ENCODE data around the gene PLA2G3. TPM values are rescaled to one million over a fixed set of nuclear protein-coding genes. Genes with fewer than 3 reads are reported as not detected.
"Not testable (repeated sequence)": the region's sequence is repeated elsewhere in the genome, so short reads cannot be mapped to it uniquely, and the experiment has no call there.

Gene PLA2G3
- total and polyA plus RNA-seq, 3 experiments from 2014 or later: not detected

- no peaks in the 10 kb centered on the region for H3K9me3 ChIP-seq (ENCODE audit: low read length)
- no peak overlapping the region for H3K4me3 ChIP-seq (ENCODE audit: low read length)
- Mint-ChIP-seq H3K27ac (no peak overlapping the region), H3K36me3 (no peaks in the 10 kb centered on the region), H3K4me3 (no peak overlapping the region), H3K9me3 (no peaks in the 10 kb centered on the region), H3K4me1 (no peaks in the 10 kb centered on the region), H3K27me3 (no peaks in the 10 kb centered on the region)
- ChIA-PET CTCF (interaction anchor here (1.4 kb wide), 1 partner anchor 13 kb away, joined by 3 read pairs; the partner anchor contains the start of gene SELENOM), POLR2A (no interaction called here)
- no peak overlapping the region for H3K27ac ChIP-seq (ENCODE audit: low read depth, low read length)
- no peaks in the 10 kb centered on the region for H3K27me3 ChIP-seq (ENCODE audit: insufficient read depth, low read length, poor library complexity, severe bottlenecking)
- H3K4me1 ChIP-seq (ENCODE audit: insufficient read depth, low read length): no peaks in the 10 kb centered on the region
- DNase-seq: no peak
- H3K36me3 ChIP-seq (ENCODE audit: insufficient read depth, low read length): no peaks in the 10 kb centered on the region
Observed at GRCh38 chr22:31120642-31121041, 19.7 kb downstream of the PLA2G3 start.

- H3K27ac Mint-ChIP-seq: no peak overlapping the region
- ChIA-PET POLR2A (no interaction called here), CTCF (interaction anchor here (1.4 kb wide), 1 partner anchor 12 kb away, joined by 3 read pairs; the partner anchor contains the start of gene SELENOM)
- Histone ChIP-seq H3K27me3 (ENCODE audit: insufficient read depth, low read length, poor library complexity, severe bottlenecking) (no peaks in the 10 kb centered on the region), H3K9me3 (ENCODE audit: low read length) (no peaks in the 10 kb centered on the region), H3K4me1 (ENCODE audit: insufficient read depth, low read length) (no peaks in the 10 kb centered on the region), H3K36me3 (ENCODE audit: insufficient read depth, low read length) (no peaks in the 10 kb centered on the region), H3K4me3 (ENCODE audit: low read length) (no peak overlapping the region), H3K27ac (ENCODE audit: low read depth, low read length) (no peak overlapping the region)
- no peak overlapping the region for H3K4me3 Mint-ChIP-seq
- no peaks in the 10 kb centered on the region for H3K9me3 Mint-ChIP-seq
- DNase-seq: no peak
- no peaks in the 10 kb centered on the region for H3K27me3 Mint-ChIP-seq
- no peaks in the 10 kb centered on the region for H3K36me3 Mint-ChIP-seq
- no peaks in the 10 kb centered on the region for H3K4me1 Mint-ChIP-seq
Observed at GRCh38 chr22:31120230-31120629, 20.1 kb downstream of the PLA2G3 start.

GRCh38 chr22:31119026-31119717 lies 21.1 kb downstream of the PLA2G3 start:
- H3K27me3 Mint-ChIP-seq: no peaks in the 10 kb centered on the region
- no peaks in the 10 kb centered on the region for H3K36me3 ChIP-seq (ENCODE audit: insufficient read depth, low read length)
- H3K27me3 ChIP-seq (ENCODE audit: insufficient read depth, low read length, poor library complexity, severe bottlenecking): no peaks in the 10 kb centered on the region
- no peaks in the 10 kb centered on the region for H3K36me3 Mint-ChIP-seq
- no peaks in the 10 kb centered on the region for H3K4me1 Mint-ChIP-seq
- no peaks in the 10 kb centered on the region for H3K9me3 Mint-ChIP-seq
- ChIA-PET POLR2A (no interaction called here), CTCF (no interaction called here)
- H3K27ac Mint-ChIP-seq: peak overlapping the region in 1 of 8 donors; percentile 71
- no peak overlapping the region for H3K4me3 Mint-ChIP-seq
- no peak overlapping the region for H3K4me3 ChIP-seq (ENCODE audit: low read length)
- no peak for DNase-seq
- H3K27ac ChIP-seq (ENCODE audit: low read depth, low read length): no peak overlapping the region
- no peaks in the 10 kb centered on the region for H3K9me3 ChIP-seq (ENCODE audit: low read length)
- no peaks in the 10 kb centered on the region for H3K4me1 ChIP-seq (ENCODE audit: insufficient read depth, low read length)

- H3K4me1 Mint-ChIP-seq: no peaks in the 10 kb centered on the region
- no peak for DNase-seq
- H3K4me3 Mint-ChIP-seq: no peak overlapping the region
- H3K36me3 Mint-ChIP-seq: no peaks in the 10 kb centered on the region
- Histone ChIP-seq H3K27ac (ENCODE audit: low read depth, low read length) (no peak overlapping the region), H3K27me3 (ENCODE audit: insufficient read depth, low read length, poor library complexity, severe bottlenecking) (no peaks in the 10 kb centered on the region), H3K4me1 (ENCODE audit: insufficient read depth, low read length) (no peaks in the 10 kb centered on the region), H3K4me3 (ENCODE audit: low read length) (no peak overlapping the region), H3K9me3 (ENCODE audit: low read length) (no peaks in the 10 kb centered on the region), H3K36me3 (ENCODE audit: insufficient read depth, low read length) (no peaks in the 10 kb centered on the region)
- H3K9me3 Mint-ChIP-seq: no peaks in the 10 kb centered on the region
- POLR2A ChIA-PET: no interaction called here
- H3K27ac Mint-ChIP-seq: no peak overlapping the region
- CTCF ChIA-PET: no interaction called here
- no peaks in the 10 kb centered on the region for H3K27me3 Mint-ChIP-seq
Observed at GRCh38 chr22:31118046-31118820, 22.1 kb downstream of the PLA2G3 start.

- H3K27ac ChIP-seq (ENCODE audit: low read depth, low read length); H3K4me3 ChIP-seq (ENCODE audit: low read length); H3K4me3 Mint-ChIP-seq; H3K9me3 Mint-ChIP-seq; DNase-seq; H3K27me3 Mint-ChIP-seq; CTCF ChIA-PET; H3K9me3 ChIP-seq (ENCODE audit: low read length); H3K4me1 Mint-ChIP-seq; H3K27ac Mint-ChIP-seq; H3K36me3 Mint-ChIP-seq; H3K27me3 ChIP-seq (ENCODE audit: insufficient read depth, low read length, poor library complexity, severe bottlenecking); POLR2A ChIA-PET; H3K36me3 ChIP-seq (ENCODE audit: insufficient read depth, low read length); H3K4me1 ChIP-seq (ENCODE audit: insufficient read depth, low read length): not testable (repeated sequence)
Observed at GRCh38 chr22:31112547-31113091, 27.7 kb downstream of the PLA2G3 start.

- H3K27ac Mint-ChIP-seq: peak overlapping the region; percentile 72 to 95 (median 88)
- peaks cover 0 to 9% (median 0%) of the 10 kb centered on the region in 3 donors for H3K36me3 Mint-ChIP-seq
- ChIA-PET POLR2A (interaction anchor here (0.8 to 1.9 kb wide), 8 partner anchors 8 to 186 kb away, joined by 3 to 9 read pairs (median 6); partner anchors contain the start of genes MORC2, PIK3IP1, RNF185 and SMTN), CTCF (interaction anchor here (0.5 to 2.8 kb wide), 14 partner anchors 9 to 559 kb away, joined by 3 to 9 read pairs (median 3); partner anchors contain the start of genes LIMK2 and SLC35E4)
- DNase-seq: no peak
- Histone ChIP-seq H3K4me1 (ENCODE audit: insufficient read depth, low read length) (peaks cover 19% of the 10 kb centered on the region), H3K36me3 (ENCODE audit: insufficient read depth, low read length) (no peaks in the 10 kb centered on the region), H3K27ac (ENCODE audit: low read depth, low read length) (peak overlapping the region; percentile 53), H3K9me3 (ENCODE audit: low read length) (no peaks in the 10 kb centered on the region), H3K27me3 (ENCODE audit: insufficient read depth, low read length, poor library complexity, severe bottlenecking) (no peaks in the 10 kb centered on the region), H3K4me3 (ENCODE audit: low read length) (peak overlapping the region; percentile 85)
- no peaks in the 10 kb centered on the region for H3K9me3 Mint-ChIP-seq
- peak overlapping the region; percentile 84 to 96 (median 94) for H3K4me3 Mint-ChIP-seq
- H3K4me1 Mint-ChIP-seq: peaks cover 22 to 32% (median 29%) of the 10 kb centered on the region in 3 donors
- H3K27me3 Mint-ChIP-seq: no peaks in the 10 kb centered on the region
Observed at GRCh38 chr22:31107894-31108218, 32.5 kb downstream of the PLA2G3 start.

GRCh38 chr22:31107178-31107893 lies 33.0 kb downstream of the PLA2G3 start, which contains the start of gene SELENOM:
Gene SELENOM (minus strand): TSS chr22:31107568. CDS start chr22:31107505, 63 bp downstream.
- peak; percentile 81 to 91 (median 85) for DNase-seq
- Mint-ChIP-seq H3K36me3 (peaks cover 0 to 9% (median 0%) of the 10 kb centered on the region in 3 donors), H3K9me3 (no peaks in the 10 kb centered on the region), H3K4me1 (peaks cover 22 to 32% (median 29%) of the 10 kb centered on the region in 3 donors), H3K27me3 (no peaks in the 10 kb centered on the region), H3K27ac (peak within 1 kb of the TSS; percentile 72 to 95 (median 89)), H3K4me3 (peak within 1 kb of the TSS; percentile 84 to 96 (median 94))
- ChIA-PET CTCF (interaction anchor here (0.5 to 2.8 kb wide), 16 partner anchors 8 to 560 kb away, joined by 3 to 9 read pairs (median 3); partner anchors contain the start of gene LIMK2), POLR2A (interaction anchor here (0.8 to 1.9 kb wide), 9 partner anchors 9 to 185 kb away, joined by 3 to 10 read pairs (median 7); partner anchors contain the start of genes MORC2, PIK3IP1, RNF185 and SMTN)
- no peaks in the 10 kb centered on the region for H3K36me3 ChIP-seq (ENCODE audit: insufficient read depth, low read length)
- H3K4me3 ChIP-seq (ENCODE audit: low read length): peak within 1 kb of the TSS; percentile 92
- H3K4me1 ChIP-seq (ENCODE audit: insufficient read depth, low read length): peaks cover 19% of the 10 kb centered on the region
- H3K27ac ChIP-seq (ENCODE audit: low read depth, low read length): peak within 1 kb of the TSS; percentile 68
- H3K9me3 ChIP-seq (ENCODE audit: low read length): no peaks in the 10 kb centered on the region
- H3K27me3 ChIP-seq (ENCODE audit: insufficient read depth, low read length, poor library complexity, severe bottlenecking): no peaks in the 10 kb centered on the region

Measured in CD8-positive, alpha-beta memory T cell (primary cell).